Measurements from ENCODE around the gene TMEM221. TPM values are rescaled to one million over a fixed set of nuclear protein-coding genes. Genes with fewer than 3 reads are reported as not detected.

TMEM221 gene
- total and polyA plus RNA-seq, 9 of the 15 experiments (the other 6 are each of a cell fraction or from before 2014, with no cell fraction given): 0.06 to 0.35 TPM; not detected in 7

- TF ChIP-seq ZBTB12 (CRISPR knock-in tag; IDR thresholded peaks at IDR 0.05): no peak
- TF ChIP-seq MBD1 (CRISPR knock-in tag; IDR thresholded peaks at IDR 0.05): no peak
- TF ChIP-seq CSDE1 (IDR thresholded peaks at IDR 0.05): no peak
- no peak for TF ChIP-seq ZNF764 (CRISPR knock-in tag; IDR thresholded peaks at IDR 0.05; ENCODE audit: low read depth)
- TF ChIP-seq ZBTB11 (CRISPR knock-in tag; IDR thresholded peaks at IDR 0.05): no peak
- no peak for TF ChIP-seq SRSF7 (optimal IDR thresholded peaks at IDR 0.05; ENCODE audit: low read depth, low read length)
- no peak for TF ChIP-seq UBTF (IDR thresholded peaks at IDR 0.05; ENCODE audit: borderline replicate concordance in 1 of 2, low read depth in 2 of 2, low read length in 2 of 2)
- TF ChIP-seq ZNF133 (CRISPR knock-in tag; IDR thresholded peaks at IDR 0.05): no peak
- TF ChIP-seq ZNF134 (CRISPR knock-in tag; conservative IDR thresholded peaks at IDR 0.05): no peak
- TF ChIP-seq ELK3 (CRISPR knock-in tag; IDR thresholded peaks at IDR 0.05): no peak
- no peak for TF ChIP-seq CBX3 (IDR thresholded peaks at IDR 0.05; ENCODE audit: borderline replicate concordance in 1 of 2, low read length in 2 of 2)
- no peak for TF ChIP-seq MITF (IDR thresholded peaks at IDR 0.05)
- TF ChIP-seq ZNF717 (CRISPR knock-in tag; IDR thresholded peaks at IDR 0.05): no peak
- no peak for TF ChIP-seq SOX6 (IDR thresholded peaks at IDR 0.05)
- no peak for TF ChIP-seq MECOM (CRISPR knock-in tag; IDR thresholded peaks at IDR 0.05)
- peak; percentile 86; the same call in 1 of the 2 replicates for TF ChIP-seq HDGF (IDR thresholded peaks at IDR 0.05)
These were observed 21.8 kb upstream of the TMEM221 start, which contains the start of gene SLC27A1 (continued) for GRCh38 chr19:17470068-17470841.

All from K562 (cell line).